Hepatocyte (in vitro differentiated cells): Measurements from ENCODE around the gene IRX3. TPM values are rescaled to one million over a fixed set of nuclear protein-coding genes. Genes with fewer than 3 reads are reported as not detected.

Source experiments
- DNase-seq: peaks from one replicate; pipeline ENCODE4 v3.0.0-alpha.2; 2016; ENCODE audit warnings: low spot score
- H2AFZ ChIP-seq: fragments of 200-600 bp; sonication (generic); 2 replicates; pipeline ENCODE4 v1.6.0; 2016; ENCODE audit warnings: antibody characterized with exemption, mild to moderate bottlenecking
- H3K27ac ChIP-seq: fragments of 200-600 bp; sonication (generic); 2 replicates; pipeline ENCODE4 v1.5.1; 2016; ENCODE audit warnings: mild to moderate bottlenecking
- H3K27me3 ChIP-seq: fragments of 200-600 bp; sonication (generic); 2 replicates; pipeline ENCODE4 v1.6.1; 2016
- H3K36me3 ChIP-seq: fragments of 200-600 bp; sonication (generic); replicated peaks from 2 replicates; pipeline ENCODE4 v1.5.1; 2016; ENCODE audit warnings: low read depth; ENCODE audit not compliant: insufficient read depth
- H3K4me1 ChIP-seq: fragments of 200-600 bp; sonication (generic); 2 replicates; pipeline ENCODE4 v1.5.1; 2016; ENCODE audit warnings: mild to moderate bottlenecking, moderate library complexity; ENCODE audit not compliant: insufficient read depth
- H3K4me2 ChIP-seq: fragments of 200-600 bp; sonication (generic); 2 replicates; pipeline ENCODE4 v1.6.0; 2016
- H3K4me3 ChIP-seq: fragments of 200-600 bp; sonication (generic); 2 replicates; pipeline ENCODE4 v1.5.1; 2016; ENCODE audit warnings: mild to moderate bottlenecking
- H3K79me2 ChIP-seq: fragments of 200-600 bp; sonication (generic); 2 replicates; pipeline ENCODE4 v1.6.0; 2017; ENCODE audit warnings: mild to moderate bottlenecking
- H3K9me2 ChIP-seq: fragments of 200-600 bp; sonication (generic); replicated peaks from 2 replicates; pipeline ENCODE4 v1.6.0; 2017; ENCODE audit warnings: mild to moderate bottlenecking; ENCODE audit not compliant: insufficient read depth
- H3K9me3 ChIP-seq: fragments of 200-600 bp; sonication (generic); 2 replicates; pipeline ENCODE4 v1.5.1; 2016; ENCODE audit warnings: low read depth, mild to moderate bottlenecking
- H4K20me1 ChIP-seq: fragments of 200-600 bp; sonication (generic); 2 replicates; pipeline ENCODE4 v1.6.0; 2016; ENCODE audit warnings: mild to moderate bottlenecking; ENCODE audit not compliant: insufficient read depth, poor library complexity, severe bottlenecking
- CTCF ChIP-seq: fragments of 200-600 bp; sonication (generic); IDR thresholded peaks from 2 replicates; pipeline ENCODE4 v1.5.1; 2016; ENCODE audit warnings: antibody characterized with exemption, mild to moderate bottlenecking; ENCODE audit not compliant: poor library complexity
- EZH2 ChIP-seq: fragments of 200-600 bp; sonication (generic); IDR thresholded peaks from 2 replicates; pipeline ENCODE4 v1.6.1; 2016; ENCODE audit warnings: antibody characterized with exemption, mild to moderate bottlenecking, borderline replicate concordance
- EZH2phosphoT487 ChIP-seq: fragments of 200-600 bp; sonication (generic); IDR thresholded peaks from one replicate; pipeline ENCODE4 v1.6.1; 2018; ENCODE audit warnings: antibody characterized with exemption, mild to moderate bottlenecking, low read depth, moderate library complexity; ENCODE audit not compliant: unreplicated experiment, severe bottlenecking
- WGBS: methylation state at CpG from one replicate; pipeline ENCODE4 v1.1.6; 2016; ENCODE audit warnings: low lambda C conversion rate; ENCODE audit errors: missing lambda C conversion rate; 5-methylcytosine and 5-hydroxymethylcytosine counted together
- polyA plus RNA-seq: library from polyadenylated mRNA; unstranded; fragments of >200 nt; fragmentation: Nextera tagmentation; extraction: Ambion mirVana; gene quantifications from 2 replicates; pipeline ENCODE4 v1.2.1, GENCODE V29; 2016
- total RNA-seq: library from RNA; depleted of rRNA; stranded (reverse); fragments of >200 nt; gene quantifications from 2 replicates; pipeline ENCODE4 v1.2.3, GENCODE V29; 2014

Gene IRX3
- total and polyA plus RNA-seq, 2 experiments from 2014 or later = 1.8 to 4.4 TPM

GRCh38 chr16:54331241-54332002, 44.8 kb upstream of the IRX3 start:
- Histone ChIP-seq H3K9me3 (no peaks in the 10 kb centered on the region), H3K4me2 (no peak overlapping the region)

GRCh38 chr16:54327609-54328008, 41.0 kb upstream of the IRX3 start:
- no peaks in the 10 kb centered on the region for H3K36me3 ChIP-seq
- WGBS = 83% methylated on average over 5 of the region's 5 CpGs
- no peaks in the 10 kb centered on the region for H3K9me2 ChIP-seq

More at GRCh38 chr16:54331241-54332002, 44.8 kb upstream of the IRX3 start:
- Histone ChIP-seq H3K27ac (no peak overlapping the region), H4K20me1 (no peaks in the 10 kb centered on the region), H3K4me1 (no peaks in the 10 kb centered on the region), H3K27me3 (no peaks in the 10 kb centered on the region), H3K36me3 (no peaks in the 10 kb centered on the region), H3K9me2 (no peaks in the 10 kb centered on the region), H2AFZ (no peak overlapping the region), H3K79me2 (no peaks in the 10 kb centered on the region), H3K4me3 (no peak overlapping the region)
- DNase-seq = no peak
- TF ChIP-seq CTCF (no peak), EZH2phosphoT487 (no peak), EZH2 (no peak)
- 58% methylated on average over 7 of the region's 7 CpGs for WGBS

GRCh38 chr16:54326266-54326662, 39.7 kb upstream of the IRX3 start:
- no peaks in the 10 kb centered on the region for H3K4me1 ChIP-seq
- H4K20me1 ChIP-seq = no peaks in the 10 kb centered on the region
- H3K27me3 ChIP-seq = no peaks in the 10 kb centered on the region
- H3K36me3 ChIP-seq = no peaks in the 10 kb centered on the region
- whole genome bisulfite sequencing = 65% methylated on average over 3 of the region's 3 CpGs
- no peak overlapping the region for H3K4me3 ChIP-seq
- H3K9me3 ChIP-seq = no peaks in the 10 kb centered on the region
- no peak for TF ChIP-seq CTCF
- TF ChIP-seq EZH2phosphoT487 = no peak
- no peak for TF ChIP-seq EZH2
- no peak overlapping the region for H2AFZ ChIP-seq
- H3K4me2 ChIP-seq = no peak overlapping the region
- no peak for DNase-seq
- no peak overlapping the region for H3K27ac ChIP-seq
- H3K79me2 ChIP-seq = no peaks in the 10 kb centered on the region
- H3K9me2 ChIP-seq = no peaks in the 10 kb centered on the region

More at GRCh38 chr16:54327609-54328008, 41.0 kb upstream of the IRX3 start:
- Histone ChIP-seq H3K9me3 (no peaks in the 10 kb centered on the region), H3K4me2 (no peak overlapping the region), H3K79me2 (no peaks in the 10 kb centered on the region), H3K27ac (no peak overlapping the region), H3K4me1 (no peaks in the 10 kb centered on the region), H3K27me3 (no peaks in the 10 kb centered on the region), H4K20me1 (no peaks in the 10 kb centered on the region), H2AFZ (no peak overlapping the region), H3K4me3 (no peak overlapping the region)
- no peak for DNase-seq
- no peak for TF ChIP-seq EZH2

- Histone ChIP-seq H2AFZ (no peak overlapping the region), H3K27ac (no peak overlapping the region), H3K4me1 (no peaks in the 10 kb centered on the region), H3K9me3 (no peaks in the 10 kb centered on the region), H3K9me2 (no peaks in the 10 kb centered on the region), H4K20me1 (no peaks in the 10 kb centered on the region), H3K4me3 (no peak overlapping the region), H3K36me3 (no peaks in the 10 kb centered on the region), H3K27me3 (no peaks in the 10 kb centered on the region), H3K79me2 (no peaks in the 10 kb centered on the region), H3K4me2 (no peak overlapping the region)
- no peak for DNase-seq
- no peak for TF ChIP-seq EZH2phosphoT487
- no peak for TF ChIP-seq EZH2
- TF ChIP-seq CTCF = no peak
- WGBS = 73% methylated on average over 5 of the region's 5 CpGs
Measured at GRCh38 chr16:54325616-54326265, 39.2 kb upstream of the IRX3 start.
